Measurements from ENCODE around the gene CRISP1. TPM values are rescaled to one million over a fixed set of nuclear protein-coding genes. Genes with fewer than 3 reads are reported as not detected.

Gene CRISP1
- total and polyA plus RNA-seq, 4 donors: not detected

DNA sequence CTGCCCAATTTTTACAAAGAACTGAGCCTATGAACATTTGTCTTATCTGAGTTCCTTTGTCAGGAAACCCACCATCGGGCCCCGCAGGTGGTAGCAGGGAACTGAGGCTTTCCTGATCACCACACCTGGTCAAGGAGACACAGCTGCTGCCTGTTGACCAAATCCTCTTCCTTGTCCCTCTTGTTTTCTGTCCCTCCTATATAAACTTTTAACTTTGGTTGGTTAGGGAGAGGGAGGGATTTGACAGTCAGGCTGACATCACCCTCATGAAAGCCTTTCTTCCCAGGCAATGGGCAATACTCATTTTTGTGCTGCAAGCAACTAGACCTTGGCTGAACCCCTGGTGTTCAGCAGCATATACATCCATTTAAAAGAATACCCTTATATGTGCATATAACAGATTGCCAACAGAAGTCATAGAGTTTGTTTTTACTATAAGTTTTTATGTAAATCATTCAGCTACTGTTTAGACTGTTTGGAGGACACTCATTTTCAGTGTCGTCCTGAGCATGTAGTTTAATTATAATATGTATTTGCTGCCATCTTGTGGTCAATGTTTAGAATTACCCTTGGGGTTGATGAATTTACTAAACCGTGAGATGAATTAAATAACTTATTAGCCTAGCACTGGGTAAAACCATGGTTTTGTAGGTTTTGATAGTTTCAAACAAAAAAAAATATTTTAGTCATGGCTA lies 17.0 kb downstream of the CRISP1 start:
- WGBS, 2 donors: 40 to 42% methylated on average over 4 of the region's 4 CpGs
- H3K27me3 ChIP-seq (ENCODE audit: control insufficient read depth in 1 of 2, insufficient read depth in 2 of 2, low read length in 1 of 2): no peaks in the 10 kb centered on the region
- no peaks in the 10 kb centered on the region for H3K36me3 ChIP-seq (ENCODE audit: control insufficient read depth in 1 of 2, insufficient read depth in 2 of 2, low read length in 1 of 2)
- H3K4me3 ChIP-seq (ENCODE audit: low read length in 2 of 2): no peak overlapping the region
- H3K27ac ChIP-seq (ENCODE audit: low read depth in 1 of 2, low read length in 2 of 2): no peak overlapping the region
- H3K4me1 ChIP-seq (ENCODE audit: control insufficient read depth in 1 of 2, insufficient read depth in 2 of 2, low read length in 2 of 2): no peaks in the 10 kb centered on the region
- intact Hi-C loops (cut with DNase I): loop anchor here (5.0 kb wide), 2 partner anchors 312 to 317 kb away; no protein-coding TSS in a partner anchor
- no peak for DNase-seq
- H3K9me3 ChIP-seq (ENCODE audit: control insufficient read depth, low read length): no peaks in the 10 kb centered on the region
- no peak for ATAC-seq (ENCODE audit: low FRiP score)

GRCh38 chr6:49847673-49848072 lies 18.7 kb downstream of the CRISP1 start:
- Histone ChIP-seq H3K27me3 (ENCODE audit: control insufficient read depth in 1 of 2, insufficient read depth in 2 of 2, low read length in 1 of 2) (no peaks in the 10 kb centered on the region), H3K9me3 (ENCODE audit: control insufficient read depth, low read length) (no peaks in the 10 kb centered on the region), H3K4me3 (ENCODE audit: low read length in 2 of 2) (no peak overlapping the region), H3K27ac (ENCODE audit: low read depth in 1 of 2, low read length in 2 of 2) (no peak overlapping the region), H3K36me3 (ENCODE audit: control insufficient read depth in 1 of 2, insufficient read depth in 2 of 2, low read length in 1 of 2) (no peaks in the 10 kb centered on the region), H3K4me1 (ENCODE audit: control insufficient read depth in 1 of 2, insufficient read depth in 2 of 2, low read length in 2 of 2) (no peaks in the 10 kb centered on the region)
- intact Hi-C loops (cut with DNase I): loop anchor here (5.0 kb wide), 2 partner anchors 310 to 315 kb away; no protein-coding TSS in a partner anchor
- ATAC-seq (ENCODE audit: low FRiP score): no peak
- 68 to 71% methylated on average over 2 of the region's 2 CpGs for WGBS, 2 donors
- no peak for DNase-seq

- ATAC-seq (ENCODE audit: low FRiP score): no peak
- WGBS, 2 donors: 86 to 88% methylated on average over 4 of the region's 4 CpGs
- Histone ChIP-seq H3K27ac (ENCODE audit: low read depth in 1 of 2, low read length in 2 of 2) (no peak overlapping the region), H3K36me3 (ENCODE audit: control insufficient read depth in 1 of 2, insufficient read depth in 2 of 2, low read length in 1 of 2) (no peaks in the 10 kb centered on the region), H3K4me1 (ENCODE audit: control insufficient read depth in 1 of 2, insufficient read depth in 2 of 2, low read length in 2 of 2) (no peaks in the 10 kb centered on the region), H3K9me3 (ENCODE audit: control insufficient read depth, low read length) (no peaks in the 10 kb centered on the region), H3K4me3 (ENCODE audit: low read length in 2 of 2) (no peak overlapping the region), H3K27me3 (ENCODE audit: control insufficient read depth in 1 of 2, insufficient read depth in 2 of 2, low read length in 1 of 2) (no peaks in the 10 kb centered on the region)
- DNase-seq: no peak
- intact Hi-C loops (cut with DNase I): loop anchor here (5.0 kb wide), 2 partner anchors 310 to 315 kb away; no protein-coding TSS in a partner anchor
These were observed 19.3 kb downstream of the CRISP1 start for GRCh38 chr6:49847014-49847413.

DNA sequence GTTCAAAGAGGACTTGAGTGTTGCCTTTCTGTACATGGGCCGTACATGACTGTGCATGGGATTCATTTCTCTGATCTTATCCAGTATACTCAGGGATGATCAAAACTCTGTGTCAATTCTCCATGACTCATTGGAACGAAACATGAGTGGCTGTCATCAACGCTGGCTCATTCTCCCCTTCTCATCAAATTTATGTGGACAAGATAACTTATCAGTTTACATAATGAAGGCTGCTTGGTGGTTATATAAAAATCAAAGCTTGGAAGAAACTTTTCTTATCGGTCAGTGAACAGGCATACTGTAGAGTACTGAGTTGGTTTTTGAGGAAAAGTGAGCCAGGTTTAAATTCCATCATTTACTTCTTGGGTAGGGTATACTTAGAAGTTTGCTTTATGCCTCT lies 24.9 kb downstream of the CRISP1 start:
- no peaks in the 10 kb centered on the region for H3K27me3 ChIP-seq (ENCODE audit: control insufficient read depth in 1 of 2, insufficient read depth in 2 of 2, low read length in 1 of 2)
- no peaks in the 10 kb centered on the region for H3K9me3 ChIP-seq (ENCODE audit: control insufficient read depth, low read length)
- ATAC-seq (ENCODE audit: low FRiP score) (no peak), DNase-seq (no peak)
- H3K4me3 ChIP-seq (ENCODE audit: low read length in 2 of 2): no peak overlapping the region
- H3K27ac ChIP-seq (ENCODE audit: low read depth in 1 of 2, low read length in 2 of 2): no peak overlapping the region
- H3K4me1 ChIP-seq (ENCODE audit: control insufficient read depth in 1 of 2, insufficient read depth in 2 of 2, low read length in 2 of 2): no peaks in the 10 kb centered on the region
- intact Hi-C loops (cut with DNase I): no loop called here
- H3K36me3 ChIP-seq (ENCODE audit: control insufficient read depth in 1 of 2, insufficient read depth in 2 of 2, low read length in 1 of 2): no peaks in the 10 kb centered on the region
- 84 to 86% methylated on average over 4 of the region's 4 CpGs for WGBS, 2 donors

- H3K27me3 ChIP-seq (ENCODE audit: control insufficient read depth in 1 of 2, insufficient read depth in 2 of 2, low read length in 1 of 2): no peaks in the 10 kb centered on the region
- no peaks in the 10 kb centered on the region for H3K9me3 ChIP-seq (ENCODE audit: control insufficient read depth, low read length)
- intact Hi-C loops (cut with DNase I): no loop called here
- H3K36me3 ChIP-seq (ENCODE audit: control insufficient read depth in 1 of 2, insufficient read depth in 2 of 2, low read length in 1 of 2): no peaks in the 10 kb centered on the region
- no peak for DNase-seq
- ATAC-seq (ENCODE audit: low FRiP score): no peak
- no peak overlapping the region for H3K27ac ChIP-seq (ENCODE audit: low read depth in 1 of 2, low read length in 2 of 2)
- no peaks in the 10 kb centered on the region for H3K4me1 ChIP-seq (ENCODE audit: control insufficient read depth in 1 of 2, insufficient read depth in 2 of 2, low read length in 2 of 2)
- H3K4me3 ChIP-seq (ENCODE audit: low read length in 2 of 2): no peak overlapping the region
- WGBS, 2 donors: 70 to 76% methylated on average over 2 of the region's 2 CpGs
These were observed 26.4 kb downstream of the CRISP1 start for GRCh38 chr6:49839957-49840356.

DNA sequence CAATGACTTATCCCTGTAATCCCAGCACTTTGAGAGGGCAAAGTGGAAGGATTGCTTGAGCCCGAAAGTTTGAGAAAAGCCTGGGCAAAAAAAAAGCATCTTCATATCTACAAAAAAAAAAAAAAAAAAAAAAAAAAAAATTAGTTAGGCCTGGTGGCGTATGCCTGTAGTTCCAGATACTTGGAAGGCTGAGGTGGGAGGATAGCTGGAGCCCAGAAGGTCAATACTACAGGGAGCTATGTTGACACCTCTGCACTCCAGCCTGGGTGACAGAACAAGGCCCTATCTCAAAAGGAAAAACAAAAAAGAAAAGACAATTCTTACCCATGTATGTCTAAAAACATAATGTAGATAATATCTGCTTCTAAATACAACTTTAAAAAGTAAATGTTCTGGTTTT lies 27.2 kb downstream of the CRISP1 start:
- H3K36me3 ChIP-seq (ENCODE audit: control insufficient read depth in 1 of 2, insufficient read depth in 2 of 2, low read length in 1 of 2): no peaks in the 10 kb centered on the region
- WGBS, 2 donors: 62 to 88% methylated on average over 2 of the region's 2 CpGs
- ATAC-seq (ENCODE audit: low FRiP score): no peak

GRCh38 chr6:49835140-49835539 lies 31.2 kb downstream of the CRISP1 start:
- Histone ChIP-seq H3K4me3 (ENCODE audit: low read length in 2 of 2) (no peak overlapping the region), H3K27ac (ENCODE audit: low read depth in 1 of 2, low read length in 2 of 2) (no peak overlapping the region), H3K4me1 (ENCODE audit: control insufficient read depth in 1 of 2, insufficient read depth in 2 of 2, low read length in 2 of 2) (no peaks in the 10 kb centered on the region), H3K9me3 (ENCODE audit: control insufficient read depth, low read length) (no peaks in the 10 kb centered on the region), H3K27me3 (ENCODE audit: control insufficient read depth in 1 of 2, insufficient read depth in 2 of 2, low read length in 1 of 2) (no peaks in the 10 kb centered on the region), H3K36me3 (ENCODE audit: control insufficient read depth in 1 of 2, insufficient read depth in 2 of 2, low read length in 1 of 2) (no peaks in the 10 kb centered on the region)
- 79 to 81% methylated on average over 3 of the region's 3 CpGs for WGBS, 2 donors
- ATAC-seq (ENCODE audit: low FRiP score) (no peak), DNase-seq (no peak)
- intact Hi-C loops (cut with DNase I): no loop called here

More for the DNA sequence above, 27.2 kb downstream of the CRISP1 start:
- intact Hi-C loops (cut with DNase I): no loop called here
- Histone ChIP-seq H3K27me3 (ENCODE audit: control insufficient read depth in 1 of 2, insufficient read depth in 2 of 2, low read length in 1 of 2) (no peaks in the 10 kb centered on the region), H3K27ac (ENCODE audit: low read depth in 1 of 2, low read length in 2 of 2) (no peak overlapping the region), H3K4me1 (ENCODE audit: control insufficient read depth in 1 of 2, insufficient read depth in 2 of 2, low read length in 2 of 2) (no peaks in the 10 kb centered on the region), H3K9me3 (ENCODE audit: control insufficient read depth, low read length) (no peaks in the 10 kb centered on the region), H3K4me3 (ENCODE audit: low read length in 2 of 2) (no peak overlapping the region)
- no peak for DNase-seq

GRCh38 chr6:49833386-49833785 lies 32.9 kb downstream of the CRISP1 start:
- 76 to 85% methylated on average over 1 of the region's 1 CpG for WGBS, 2 donors
- no peaks in the 10 kb centered on the region for H3K36me3 ChIP-seq (ENCODE audit: control insufficient read depth in 1 of 2, insufficient read depth in 2 of 2, low read length in 1 of 2)
- H3K4me3 ChIP-seq (ENCODE audit: low read length in 2 of 2): no peak overlapping the region
- no peaks in the 10 kb centered on the region for H3K9me3 ChIP-seq (ENCODE audit: control insufficient read depth, low read length)
- no peaks in the 10 kb centered on the region for H3K4me1 ChIP-seq (ENCODE audit: control insufficient read depth in 1 of 2, insufficient read depth in 2 of 2, low read length in 2 of 2)
- ATAC-seq (ENCODE audit: low FRiP score): no peak
- H3K27ac ChIP-seq (ENCODE audit: low read depth in 1 of 2, low read length in 2 of 2): no peak overlapping the region
- no peak for DNase-seq
- intact Hi-C loops (cut with DNase I): no loop called here
- H3K27me3 ChIP-seq (ENCODE audit: control insufficient read depth in 1 of 2, insufficient read depth in 2 of 2, low read length in 1 of 2): no peaks in the 10 kb centered on the region

DNA sequence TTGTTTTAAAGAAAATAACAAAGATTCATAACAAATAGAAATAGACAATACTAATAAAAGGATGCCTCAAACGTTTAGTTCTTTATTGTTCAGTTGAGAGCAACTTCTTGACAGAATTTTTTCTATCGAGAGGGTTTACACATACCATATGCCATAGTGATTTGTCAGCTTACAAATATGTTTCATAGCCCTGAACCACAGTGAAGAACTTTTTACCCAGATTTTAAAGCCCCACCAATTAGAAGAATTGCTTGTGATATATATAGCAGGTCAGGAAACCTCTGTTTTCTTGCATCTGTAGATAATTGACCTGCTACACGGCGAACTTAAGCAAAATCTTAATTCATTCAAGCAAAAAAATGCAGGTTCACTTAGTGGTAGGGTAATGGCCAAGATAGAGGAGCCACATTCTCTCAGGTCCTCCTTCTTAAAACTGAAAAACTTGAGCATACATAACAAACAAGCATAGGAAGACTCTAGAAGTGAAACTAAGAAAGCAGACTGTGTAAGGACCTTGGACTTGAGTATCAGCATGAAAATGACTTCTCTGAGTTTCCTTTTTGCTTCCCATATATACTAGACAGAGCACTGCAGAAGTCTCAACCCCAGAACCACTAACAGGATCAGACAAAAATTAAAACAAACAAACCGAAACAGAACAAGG lies 39.5 kb downstream of the CRISP1 start:
- no peak overlapping the region for H3K4me3 ChIP-seq (ENCODE audit: low read length in 2 of 2)
- DNase-seq (no peak), ATAC-seq (ENCODE audit: low FRiP score) (no peak)
- H3K36me3 ChIP-seq (ENCODE audit: control insufficient read depth in 1 of 2, insufficient read depth in 2 of 2, low read length in 1 of 2): no peaks in the 10 kb centered on the region
- H3K4me1 ChIP-seq (ENCODE audit: control insufficient read depth in 1 of 2, insufficient read depth in 2 of 2, low read length in 2 of 2): no peaks in the 10 kb centered on the region
- H3K27ac ChIP-seq (ENCODE audit: low read depth in 1 of 2, low read length in 2 of 2): no peak overlapping the region
- H3K27me3 ChIP-seq (ENCODE audit: control insufficient read depth in 1 of 2, insufficient read depth in 2 of 2, low read length in 1 of 2): no peaks in the 10 kb centered on the region
- intact Hi-C loops (cut with DNase I): no loop called here
- WGBS, 2 donors: 50 to 65% methylated on average over 5 of the region's 5 CpGs
- H3K9me3 ChIP-seq (ENCODE audit: control insufficient read depth, low read length): no peaks in the 10 kb centered on the region
